Fibroblast of the conjunctiva (primary cell): ENCODE results near the gene SDR42E1.
A peak's percentile ranks its signal among the peaks of the same experiment; 100 is the strongest.

Experiments
- DNase-seq: peaks from one replicate; pipeline ENCODE4 v3.0.0-alpha.2; 2010; ENCODE audit warnings: low read depth

The SDR42E1 gene, protein sequence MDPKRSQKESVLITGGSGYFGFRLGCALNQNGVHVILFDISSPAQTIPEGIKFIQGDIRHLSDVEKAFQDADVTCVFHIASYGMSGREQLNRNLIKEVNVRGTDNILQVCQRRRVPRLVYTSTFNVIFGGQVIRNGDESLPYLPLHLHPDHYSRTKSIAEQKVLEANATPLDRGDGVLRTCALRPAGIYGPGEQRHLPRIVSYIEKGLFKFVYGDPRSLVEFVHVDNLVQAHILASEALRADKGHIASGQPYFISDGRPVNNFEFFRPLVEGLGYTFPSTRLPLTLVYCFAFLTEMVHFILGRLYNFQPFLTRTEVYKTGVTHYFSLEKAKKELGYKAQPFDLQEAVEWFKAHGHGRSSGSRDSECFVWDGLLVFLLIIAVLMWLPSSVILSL

GRCh38 chr16:82011199-82011641, at the start of gene SDR42E1:
Gene SDR42E1, minus strand, starts transcription at chr16:82011470. Its CDS starts 10,612 bp downstream, at chr16:82000858.
- no peak for DNase-seq

- no peak for DNase-seq
Measured at GRCh38 chr16:82059983-82060421, 48.7 kb upstream of the SDR42E1 start.

DNA sequence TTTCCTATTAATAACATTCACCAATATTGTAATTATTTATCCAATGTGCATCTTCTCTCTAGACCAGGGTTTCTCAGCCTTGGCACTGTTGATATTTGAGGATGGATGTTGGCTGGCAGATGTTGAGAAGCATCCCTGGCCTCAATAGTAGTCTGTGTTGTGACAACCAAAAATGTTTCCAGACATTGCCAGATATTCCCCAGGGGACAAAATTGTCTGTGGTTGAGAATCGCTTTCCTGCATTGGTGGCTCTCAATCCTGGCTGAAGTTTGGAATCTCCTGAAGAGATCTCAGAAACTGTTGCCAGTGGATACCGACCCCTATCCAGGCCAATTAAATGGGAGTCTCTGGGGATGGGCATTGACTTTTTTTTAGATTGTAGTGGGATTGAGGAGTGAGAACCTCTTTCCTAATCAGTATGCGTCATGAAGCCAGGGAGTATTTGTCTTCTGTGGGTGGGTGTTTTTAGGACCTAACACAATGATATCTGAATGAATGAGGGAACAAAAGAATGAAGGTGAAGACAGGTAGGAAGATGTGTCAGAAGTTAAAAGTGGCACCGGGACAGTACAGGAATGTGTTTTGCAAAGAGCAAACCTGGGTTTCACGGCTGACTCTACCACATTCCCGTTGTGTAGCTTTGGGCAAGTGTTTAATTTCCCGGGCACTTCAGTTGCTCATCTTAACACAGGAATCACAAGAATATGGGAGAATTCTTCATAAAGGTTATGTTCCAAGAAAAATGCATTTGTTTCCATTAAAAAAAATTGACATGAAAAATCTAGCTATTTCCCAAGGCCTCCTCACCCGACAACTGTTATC, 48.1 kb upstream of the SDR42E1 start:
- DNase-seq = no peak

DNA sequence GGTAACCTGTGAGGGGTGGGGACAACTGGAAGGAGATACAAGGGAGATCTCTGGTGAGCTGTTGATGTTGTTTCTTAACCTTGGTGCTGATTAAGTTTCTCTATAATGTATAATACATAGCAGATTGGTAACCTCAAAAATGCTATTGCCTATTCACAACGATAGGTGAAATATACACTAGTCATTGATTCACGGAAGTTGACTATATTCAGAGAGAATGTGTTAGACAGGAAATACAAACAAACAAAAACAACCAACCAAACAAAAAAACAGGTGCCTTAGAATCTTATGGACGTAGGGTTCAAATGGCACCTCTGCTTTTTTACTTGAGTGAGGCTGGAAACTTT, 45.3 kb upstream of the SDR42E1 start:
- DNase-seq = no peak

DNA sequence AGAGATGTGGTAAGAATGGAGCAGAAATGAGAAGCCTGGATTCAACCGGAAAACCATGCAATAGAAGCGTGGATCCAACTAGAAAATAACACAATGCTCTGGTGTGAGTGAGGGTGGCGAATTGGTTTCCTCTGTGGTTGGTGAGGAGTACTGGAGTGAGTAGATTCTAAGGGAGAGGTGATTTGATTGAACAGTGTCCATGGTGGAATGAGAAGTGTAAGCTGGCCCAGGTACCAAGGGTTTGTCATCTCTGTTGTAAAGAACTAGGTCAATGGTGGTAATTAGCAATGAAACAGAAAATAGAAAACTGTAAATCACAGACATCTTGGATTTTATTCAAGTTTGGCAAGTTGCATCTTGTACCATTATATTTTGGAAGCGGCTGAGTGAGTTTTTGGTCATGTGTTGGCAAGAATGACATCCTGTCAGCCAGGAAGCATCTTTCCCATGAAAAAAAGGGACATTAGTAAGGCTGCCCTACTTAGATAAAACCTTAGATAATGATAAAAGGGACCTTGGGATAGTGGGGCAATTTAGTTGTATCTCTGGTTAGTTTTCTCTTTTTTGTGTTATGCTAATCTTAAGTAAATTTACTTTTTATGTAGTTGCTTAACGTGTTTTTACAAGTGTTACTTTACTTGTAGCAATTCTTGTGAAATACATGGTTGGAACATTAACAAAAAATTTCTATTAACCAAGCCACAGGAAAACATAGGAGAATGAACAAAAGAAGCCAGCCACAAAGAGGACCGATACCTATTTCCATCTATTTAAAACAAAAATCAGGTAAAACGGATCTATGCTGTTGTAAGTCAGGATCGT, 44.7 kb upstream of the SDR42E1 start:
- DNase-seq = no peak

DNA sequence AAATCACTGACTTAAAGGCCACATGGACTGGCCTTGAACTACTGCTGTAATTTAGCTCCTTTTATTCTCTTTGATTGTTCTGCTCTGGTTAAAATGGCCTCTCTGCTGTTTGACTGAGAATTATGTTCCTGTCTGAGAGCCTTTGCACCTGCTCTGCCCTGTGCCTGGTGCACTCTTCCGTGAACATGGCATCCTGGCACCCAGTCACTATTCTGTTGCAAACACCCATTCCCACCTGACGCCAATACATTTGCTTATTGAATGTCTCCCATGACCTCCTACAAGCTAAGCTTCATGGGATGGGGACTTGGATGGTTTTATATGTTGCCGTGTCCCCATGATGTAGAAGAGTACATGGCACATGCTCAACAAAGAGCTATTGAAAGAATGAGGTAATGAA, 43.8 kb upstream of the SDR42E1 start:
- DNase-seq = no peak

DNA sequence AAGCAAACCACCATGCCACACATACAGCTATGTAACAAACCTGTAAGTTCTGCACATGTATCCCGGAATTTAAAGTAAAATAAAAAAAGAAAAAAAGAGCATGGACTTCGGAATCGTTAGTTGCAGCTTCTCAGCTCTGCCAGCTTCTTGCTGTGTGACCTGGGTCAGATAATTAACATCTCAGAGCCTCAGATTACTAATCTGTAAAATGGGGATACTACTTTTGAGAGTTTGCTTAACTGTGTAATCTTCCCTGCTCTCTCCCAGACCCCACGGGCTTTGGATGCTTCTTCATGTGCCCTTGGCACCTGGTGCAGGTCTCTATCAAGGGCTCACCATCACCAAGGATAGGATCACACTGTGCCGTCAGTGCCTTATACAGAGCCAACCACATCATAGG, 40.4 kb upstream of the SDR42E1 start:
- DNase-seq = no peak

DNA sequence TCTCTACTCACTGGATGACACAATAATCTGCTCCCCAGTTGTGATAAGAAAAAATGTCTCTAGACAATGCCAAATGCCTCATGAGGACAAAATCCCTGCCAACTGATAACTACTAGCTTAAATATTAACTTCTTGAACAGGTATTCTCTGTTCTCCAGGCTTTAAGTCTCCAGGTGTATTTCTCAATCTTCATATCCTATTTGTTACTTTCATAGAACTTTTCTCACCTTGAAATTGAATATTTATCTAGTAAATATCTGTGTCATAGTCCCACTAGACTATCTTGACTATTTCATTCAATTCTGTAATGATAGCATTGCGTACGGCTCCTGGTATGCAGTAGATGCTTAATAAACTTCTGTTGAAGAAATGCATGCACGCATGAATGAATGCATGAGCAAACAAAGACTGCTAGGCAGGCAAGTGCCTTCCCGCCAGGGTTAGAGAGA, 39.7 kb upstream of the SDR42E1 start:
- DNase-seq = no peak

DNA sequence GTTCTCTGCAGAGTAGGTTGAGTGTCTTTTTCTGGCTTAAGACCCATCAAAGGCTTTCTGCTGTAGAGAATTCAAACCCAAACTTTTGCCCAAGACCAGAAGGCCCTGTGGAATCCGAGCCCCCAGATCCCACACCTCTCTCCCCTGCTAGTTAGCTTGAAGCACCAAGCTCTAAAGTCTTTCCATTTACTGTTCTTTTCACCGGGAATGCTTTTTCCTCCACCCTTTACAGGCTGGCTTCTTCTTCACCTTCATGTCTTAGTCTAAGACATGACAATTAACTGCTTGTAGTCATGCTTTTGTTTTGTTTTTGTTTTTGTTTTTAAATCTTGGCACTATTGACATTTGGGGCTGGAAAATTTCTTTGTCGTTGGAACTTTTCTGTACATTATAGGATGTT, 39.2 kb upstream of the SDR42E1 start:
- DNase-seq = no peak

- DNase-seq = no peak
Measured at GRCh38 chr16:82049484-82049883, 38.2 kb upstream of the SDR42E1 start.

GRCh38 chr16:82047787-82048186, 36.5 kb upstream of the SDR42E1 start:
- no peak for DNase-seq

- no peak for DNase-seq
Measured at GRCh38 chr16:82047374-82047773, 36.1 kb upstream of the SDR42E1 start.

DNA sequence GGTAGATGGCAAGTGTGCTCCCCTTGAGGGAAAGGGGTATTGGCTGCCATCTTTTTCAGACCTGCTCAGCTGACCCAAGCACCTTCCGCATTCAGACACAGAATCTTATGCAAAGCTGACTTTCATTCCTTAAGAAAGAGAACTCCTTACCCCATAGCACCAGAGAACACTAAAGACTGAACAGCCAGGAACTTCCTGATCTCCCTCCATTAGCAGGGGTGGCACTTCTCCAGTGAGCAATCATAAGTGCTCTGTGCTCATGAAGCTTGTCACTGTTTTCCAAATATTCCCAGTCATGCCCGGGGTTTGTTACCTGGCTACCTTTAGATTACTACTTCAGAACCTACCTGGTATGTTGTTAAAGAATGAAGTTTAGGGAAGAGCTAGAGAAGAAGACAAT, 35.7 kb upstream of the SDR42E1 start:
- no peak for DNase-seq

DNA sequence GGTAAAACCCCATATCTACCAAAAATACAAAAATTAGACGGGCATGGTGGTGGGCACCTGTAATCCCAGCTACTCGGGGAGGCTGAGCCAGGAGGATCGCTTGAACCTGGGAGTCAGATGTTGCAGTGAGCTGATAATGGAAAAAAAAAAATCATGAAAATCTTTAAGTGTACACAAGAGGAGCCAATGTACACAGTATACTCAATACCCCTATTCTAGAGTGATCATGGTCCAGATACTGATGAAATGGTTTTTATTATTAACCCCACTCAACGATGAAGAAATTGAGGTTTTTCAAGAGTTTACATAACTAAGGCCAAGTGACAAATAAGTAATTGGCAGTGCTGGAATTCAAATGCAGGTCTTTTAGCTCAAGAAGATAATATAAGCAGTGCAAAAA, 35.3 kb upstream of the SDR42E1 start:
- no peak for DNase-seq

GRCh38 chr16:82045465-82045864, 34.2 kb upstream of the SDR42E1 start:
- no peak for DNase-seq

GRCh38 chr16:82044585-82044911, 33.3 kb upstream of the SDR42E1 start:
- DNase-seq = no peak

GRCh38 chr16:82043680-82044584, 32.7 kb upstream of the SDR42E1 start:
- DNase-seq = peak; percentile 53

GRCh38 chr16:82042846-82043245, 31.6 kb upstream of the SDR42E1 start:
- DNase-seq = no peak

- no peak for DNase-seq
Measured at GRCh38 chr16:82042144-82042543, 30.9 kb upstream of the SDR42E1 start.

DNA sequence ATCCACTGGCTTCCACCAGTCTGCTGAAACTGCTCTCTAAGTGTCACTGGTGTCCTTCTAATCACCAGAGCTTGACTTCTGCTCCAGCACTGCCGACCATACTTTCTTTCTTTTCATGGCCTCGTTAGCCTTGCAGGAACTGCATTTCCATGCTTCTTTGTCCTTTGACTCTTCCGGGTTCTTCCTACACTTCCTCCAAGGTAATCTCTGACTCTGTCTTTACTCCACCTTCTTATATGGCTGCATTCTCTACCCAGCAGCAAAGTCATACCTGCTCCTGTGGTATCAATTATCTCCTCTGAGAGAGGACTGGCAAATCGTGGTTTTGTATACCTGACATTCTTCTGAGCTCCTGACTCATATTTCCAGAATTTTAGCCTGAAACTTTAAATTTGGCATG, 30.3 kb upstream of the SDR42E1 start:
- DNase-seq = no peak

- DNase-seq = no peak
Measured at GRCh38 chr16:82040296-82040695, 29.0 kb upstream of the SDR42E1 start.
